ENCODE measurements around the gene ETFRF1. TPM values are rescaled to one million over a fixed set of nuclear protein-coding genes. Genes with fewer than 3 reads are reported as not detected.

The ETFRF1 gene
- total and polyA plus RNA-seq, 2 of the 8 experiments (the other 6 are each of a cell fraction or from before 2014, with no cell fraction given) = 4.3 to 7.7 TPM

DNA sequence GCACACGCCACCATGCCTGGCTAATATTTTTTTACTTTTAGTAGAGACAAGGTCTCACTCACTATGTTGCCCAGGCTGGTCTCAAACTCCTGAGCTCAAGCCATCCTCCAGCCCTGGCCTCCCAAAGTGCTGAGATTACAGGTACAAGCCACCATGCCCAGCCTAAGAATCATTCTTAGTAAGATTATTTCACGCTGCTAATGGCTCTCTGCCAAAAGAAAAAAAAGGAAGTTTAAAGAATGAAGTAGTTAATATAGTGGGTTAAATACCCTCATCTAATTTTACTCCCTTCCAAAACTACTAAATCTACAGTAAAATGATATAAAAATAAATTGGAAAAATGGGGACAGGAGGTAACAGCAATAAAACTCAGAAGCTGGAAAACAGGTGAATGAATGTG lies 2.6 kb downstream of the ETFRF1 start:
- WGBS, 2 experiments (ENCODE audit: extremely low coverage in 1 of 2, insufficient coverage in 1 of 2, insufficient read length in 1 of 2, insufficient replicate concordance in 2 of 2, low coverage in 1 of 2, low lambda C conversion rate in 2 of 2, missing lambda C conversion rate in 1 of 2) = 100% methylated on average over 2 of the region's 2 CpGs; no CpG with 5 or more reads in 1 of the 2 experiments
- no peaks in the 10 kb centered on the region for H3K27me3 ChIP-seq (replicated peaks in 1 of 4; ENCODE audit: control insufficient read depth in 3 of 4, extremely low read depth in 1 of 4, insufficient read depth in 3 of 4, low read length in 3 of 4)
- ChIA-PET CTCF (ENCODE audit: partially characterized antibody) (interaction anchor here (0.6 kb wide), 1 partner anchor 75 kb away, joined by 3 read pairs; no protein-coding TSS in a partner anchor), POLR2A (ENCODE audit: partially characterized antibody) (interaction anchor here (1.6 kb wide), 1 partner anchor 186 kb away, joined by 4 read pairs; no protein-coding TSS in a partner anchor)
- no peak overlapping the region for H3K4ac ChIP-seq (replicated peaks; ENCODE audit: insufficient read length, low read depth, low read length)
- H2BK15ac ChIP-seq (ENCODE audit: low read length) = no peak overlapping the region
- no peak overlapping the region for H3K9ac ChIP-seq (replicated peaks in 1 of 4; ENCODE audit: extremely low read depth in 1 of 4, low read depth in 3 of 4, low read length in 3 of 4)
- no peak overlapping the region for H2BK5ac ChIP-seq (ENCODE audit: low read depth, low read length)
- no peak overlapping the region for H3K14ac ChIP-seq (ENCODE audit: insufficient read length)
- no peaks in the 10 kb centered on the region for H3K79me1 ChIP-seq (ENCODE audit: low read depth, low read length)
- H2AK5ac ChIP-seq (ENCODE audit: low read depth, low read length) = no peak overlapping the region
- H4K5ac ChIP-seq (ENCODE audit: insufficient read length, low read depth, low read length) = no peak overlapping the region
- no peak overlapping the region for H3K23ac ChIP-seq (ENCODE audit: insufficient read length)
- no peak overlapping the region for H3K27ac ChIP-seq (ENCODE audit: low read depth, low read length)
- no peak overlapping the region for H2BK120ac ChIP-seq (replicated peaks; ENCODE audit: low read depth, low read length)
- H3K36me3 ChIP-seq (ENCODE audit: control insufficient read depth in 2 of 4, insufficient read depth in 4 of 4, low read length in 3 of 4) = no peaks in the 10 kb centered on the region
- H3K18ac ChIP-seq (ENCODE audit: extremely low read depth, low read length) = no peak overlapping the region
- no peak overlapping the region for H2BK20ac ChIP-seq (ENCODE audit: low read length)
- H3K79me2 ChIP-seq (ENCODE audit: control insufficient read depth in 1 of 2, insufficient read depth in 2 of 2, low read length in 2 of 2) = no peaks in the 10 kb centered on the region
- no peak overlapping the region for H3K4me2 ChIP-seq (ENCODE audit: insufficient read depth in 1 of 2, low read depth in 2 of 2, low read length in 2 of 2)
- H3K56ac ChIP-seq (replicated peaks; ENCODE audit: insufficient read length, low read depth, low read length) = no peak overlapping the region
- H3K9me3 ChIP-seq (ENCODE audit: insufficient read depth in 2 of 2, low read depth in 1 of 2, low read length in 1 of 2) = no peaks in the 10 kb centered on the region
- FAIRE-seq (no peak), DNase-seq (ENCODE audit: low read depth in 1 of 2, low spot score in 2 of 2) (no peak)
- H3K4me3 ChIP-seq (ENCODE audit: extremely low read depth in 1 of 4, insufficient read depth in 2 of 4, low read depth in 3 of 4, low read length in 4 of 4) = no peak overlapping the region
- H4K8ac ChIP-seq (ENCODE audit: extremely low read depth, insufficient read depth, low read length) = no peak overlapping the region
- peaks cover 0 to 2% of the 10 kb centered on the region in 2 experiments for H4K20me1 ChIP-seq (replicated peaks in 1 of 2; ENCODE audit: control insufficient read depth in 1 of 2, insufficient read depth in 2 of 2, low read length in 2 of 2)
- no peak overlapping the region for H2BK12ac ChIP-seq (ENCODE audit: low read depth, low read length)
- peaks cover 0 to 3% (median 0%) of the 10 kb centered on the region in 4 experiments; a peak in 1 of 7 replicates for H3K4me1 ChIP-seq (replicated peaks in 1 of 4; ENCODE audit: control insufficient read depth in 3 of 4, insufficient read depth in 4 of 4, low read length in 3 of 4)
- H4K91ac ChIP-seq (replicated peaks; ENCODE audit: insufficient read length, low read length) = no peak overlapping the region
- H3K23me2 ChIP-seq (ENCODE audit: low read depth, low read length) = no peaks in the 10 kb centered on the region
- no peak overlapping the region for H2AFZ ChIP-seq (ENCODE audit: low read length)
- TF ChIP-seq TAF7 (optimal IDR thresholded peaks at IDR 0.05; ENCODE audit: borderline replicate concordance, low read depth, low read length) = no peak
- TF ChIP-seq TCF12 (IDR thresholded peaks at IDR 0.05; ENCODE audit: low read depth, low read length) = no peak
- TF ChIP-seq MAFK (IDR thresholded peaks at IDR 0.05; ENCODE audit: low read depth, low read length) = no peak
- TF ChIP-seq RAD21 (IDR thresholded peaks at IDR 0.05 in 1 of 2, conservative IDR thresholded peaks at IDR 0.05 in 1 of 2; ENCODE audit: low read depth in 2 of 2, low read length in 2 of 2) = no peak
- TF ChIP-seq HDAC2 (IDR thresholded peaks at IDR 0.05; ENCODE audit: borderline replicate concordance in 1 of 2, low read depth in 2 of 2, low read length in 2 of 2) = no peak
- TF ChIP-seq, protein P1, sequence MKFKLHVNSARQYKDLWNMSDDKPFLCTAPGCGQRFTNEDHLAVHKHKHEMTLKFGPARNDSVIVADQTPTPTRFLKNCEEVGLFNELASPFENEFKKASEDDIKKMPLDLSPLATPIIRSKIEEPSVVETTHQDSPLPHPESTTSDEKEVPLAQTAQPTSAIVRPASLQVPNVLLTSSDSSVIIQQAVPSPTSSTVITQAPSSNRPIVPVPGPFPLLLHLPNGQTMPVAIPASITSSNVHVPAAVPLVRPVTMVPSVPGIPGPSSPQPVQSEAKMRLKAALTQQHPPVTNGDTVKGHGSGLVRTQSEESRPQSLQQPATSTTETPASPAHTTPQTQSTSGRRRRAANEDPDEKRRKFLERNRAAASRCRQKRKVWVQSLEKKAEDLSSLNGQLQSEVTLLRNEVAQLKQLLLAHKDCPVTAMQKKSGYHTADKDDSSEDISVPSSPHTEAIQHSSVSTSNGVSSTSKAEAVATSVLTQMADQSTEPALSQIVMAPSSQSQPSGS (IDR thresholded peaks at IDR 0.05; ENCODE audit: low read length) = no peak
- no peak for TF ChIP-seq SUZ12 (IDR thresholded peaks at IDR 0.05; ENCODE audit: low read length)
- TF ChIP-seq CHD2 (IDR thresholded peaks at IDR 0.05; ENCODE audit: low read length) = no peak
- no peak for TF ChIP-seq CBX5 (IDR thresholded peaks at IDR 0.05; ENCODE audit: low read depth, low read length)

Measured in H1 (cell line).